SK-N-SH treated with all-trans-retinoic acid at 6 μM for 48 hours (cell line): Measurements from ENCODE around the gene TSNAXIP1.

Experiments
- CREB5 ChIP-seq: fragments of 250-450 bp; sonication (Bioruptor Pico); IDR thresholded peaks from 2 replicates; pipeline ENCODE4 v1.5.1; 2020; ENCODE audit warnings: low read depth, mild to moderate bottlenecking, moderate library complexity
- ISL1 ChIP-seq: fragments of 250-450 bp; sonication (Bioruptor Pico); IDR thresholded peaks from 2 replicates; pipeline ENCODE4 v2.1.2; 2022; ENCODE audit warnings: mild to moderate bottlenecking, moderate library complexity
- PATZ1 ChIP-seq: fragments of 250-450 bp; sonication (Bioruptor Pico); IDR thresholded peaks from 2 replicates; pipeline ENCODE4 v1.8.0; 2020; ENCODE audit warnings: mild to moderate bottlenecking, moderate library complexity, borderline replicate concordance
- RARB ChIP-seq: fragments of 250-450 bp; sonication (Bioruptor Pico); IDR thresholded peaks from 2 replicates; pipeline ENCODE4 v1.8.0; 2021; ENCODE audit warnings: mild to moderate bottlenecking, moderate library complexity
- SNAI2 ChIP-seq: fragments of 250-450 bp; sonication (Bioruptor Pico); IDR thresholded peaks from 2 replicates; pipeline ENCODE4 v1.5.0; 2020; ENCODE audit warnings: mild to moderate bottlenecking, moderate library complexity
- TCF4 ChIP-seq: fragments of 250-450 bp; sonication (Bioruptor Pico); IDR thresholded peaks from 2 replicates; pipeline ENCODE4 v1.8.0; 2021; ENCODE audit warnings: mild to moderate bottlenecking, moderate library complexity, borderline replicate concordance
- ZC3H10 ChIP-seq: fragments of 250-450 bp; sonication (Bioruptor Pico); IDR thresholded peaks from 2 replicates; pipeline ENCODE4 v1.5.1; 2021; ENCODE audit warnings: mild to moderate bottlenecking, moderate library complexity
- ZFP3 ChIP-seq: fragments of 250-450 bp; sonication (Bioruptor Pico); IDR thresholded peaks from 2 replicates; pipeline ENCODE4 v1.5.0; 2020; ENCODE audit warnings: mild to moderate bottlenecking, moderate library complexity
- ZFP30 ChIP-seq: fragments of 450-650 bp; formaldehyde crosslinking; IDR thresholded peaks from 2 replicates; pipeline ENCODE4 v1.5.0; 2022; ENCODE audit warnings: mild to moderate bottlenecking, moderate library complexity
- ZNF70 ChIP-seq: fragments of 450-650 bp; formaldehyde crosslinking; IDR thresholded peaks from 2 replicates; pipeline ENCODE4 v1.5.0; 2020; ENCODE audit warnings: mild to moderate bottlenecking, moderate library complexity

- TF ChIP-seq SNAI2 (CRISPR knock-in tag) = no peak
- no peak for TF ChIP-seq TCF4 (CRISPR knock-in tag)
- no peak for TF ChIP-seq ISL1
- TF ChIP-seq ZFP30 (CRISPR knock-in tag) = no peak
- TF ChIP-seq CREB5 (CRISPR knock-in tag) = no peak
- no peak for TF ChIP-seq ZC3H10 (CRISPR knock-in tag)
- no peak for TF ChIP-seq ZNF70 (CRISPR knock-in tag)
- TF ChIP-seq RARB (CRISPR knock-in tag) = no peak
- TF ChIP-seq ZFP3 (CRISPR knock-in tag) = no peak
- TF ChIP-seq PATZ1 = no peak
These were observed 40.6 kb downstream of the TSNAXIP1 start, which contains the start of gene CENPT for GRCh38 chr16:67847064-67847861.
